Measurements from ENCODE around the gene PLEK. TPM values are rescaled to one million over a fixed set of nuclear protein-coding genes. Genes with fewer than 3 reads are reported as not detected.

PLEK gene
- total and polyA plus RNA-seq, 12 donors: 4.5 to 29.4 (median 11.7) TPM

- DNase-seq: no peak
- TF ChIP-seq CTCF (IDR thresholded peaks at IDR 0.05): no peak
- TF ChIP-seq POLR2A (IDR thresholded peaks at IDR 0.05): no peak
- Histone ChIP-seq H3K27me3 (peaks cover 4% of the 10 kb centered on the region), H3K4me3 (no peak overlapping the region), H3K27ac (no peak overlapping the region), H3K4me1 (replicated peaks in 1 of 2) (no peaks in the 10 kb centered on the region), H3K36me3 (replicated peaks in 1 of 2) (no peaks in the 10 kb centered on the region), H3K9me3 (replicated peaks in 1 of 3) (no peaks in the 10 kb centered on the region)
- intact Hi-C loops (cut with DNase I): no loop called here
- 80 to 95% (median 85%) methylated on average over 1 of the region's 1 CpG for WGBS, 4 donors
Measured at GRCh38 chr2:68336192-68336591, 28.9 kb upstream of the PLEK start.

DNA sequence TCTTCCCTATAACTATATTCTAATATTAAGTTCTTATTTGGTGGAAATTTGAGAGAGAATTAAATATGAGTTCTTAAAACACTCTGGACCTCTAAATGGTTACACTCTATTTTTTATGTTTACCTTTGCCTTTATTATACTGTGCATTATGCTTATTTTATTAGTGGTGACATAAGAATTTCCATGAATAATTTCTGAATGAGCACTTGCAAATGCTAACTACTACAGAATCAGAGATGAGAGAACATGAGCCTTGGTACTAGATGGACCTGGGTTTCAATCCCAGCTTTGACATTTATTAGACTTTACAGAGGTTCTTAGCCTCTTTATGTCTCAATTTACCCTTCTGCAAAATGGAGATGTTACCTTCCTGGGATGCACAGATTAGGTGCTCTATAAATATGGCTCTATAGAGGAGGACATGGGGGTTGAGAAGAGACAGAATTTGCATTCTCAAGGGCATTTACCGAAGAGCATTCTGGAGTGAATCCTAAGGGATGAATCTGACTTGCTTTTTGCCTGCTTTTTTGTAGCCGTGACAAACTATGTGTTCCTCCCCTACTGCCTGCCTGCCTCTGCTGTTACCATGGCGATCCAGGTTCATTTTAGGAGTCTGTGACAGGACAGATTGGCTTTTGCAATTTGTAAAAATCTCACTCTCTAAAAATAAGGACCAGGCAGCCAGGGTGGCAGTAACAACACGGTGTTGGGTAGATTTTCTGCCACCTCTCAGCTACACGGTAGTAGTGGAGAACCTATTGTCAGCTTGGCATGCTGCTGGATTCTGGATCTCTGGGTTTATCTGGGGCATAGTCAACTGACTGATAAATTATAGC lies 24.6 kb upstream of the PLEK start:
- intact Hi-C loops (cut with DNase I): no loop called here
- Histone ChIP-seq H3K4me1 (replicated peaks in 1 of 2) (no peaks in the 10 kb centered on the region), H3K36me3 (replicated peaks in 1 of 2) (no peaks in the 10 kb centered on the region), H3K9me3 (replicated peaks in 1 of 3) (no peaks in the 10 kb centered on the region), H3K4me3 (no peak overlapping the region), H3K27ac (no peak overlapping the region), H3K27me3 (peaks cover 11% of the 10 kb centered on the region)
- DNase-seq: no peak
- no peak for TF ChIP-seq CTCF (IDR thresholded peaks at IDR 0.05)
- no peak for TF ChIP-seq POLR2A (IDR thresholded peaks at IDR 0.05)
- WGBS, 4 donors: 50 to 58% (median 54%) methylated on average over 5 of the region's 5 CpGs

GRCh38 chr2:68341062-68341329 lies 24.1 kb upstream of the PLEK start:
- TF ChIP-seq POLR2A (IDR thresholded peaks at IDR 0.05) (no peak), CTCF (IDR thresholded peaks at IDR 0.05) (no peak)

GRCh38 chr2:68341583-68341982 lies 23.5 kb upstream of the PLEK start:
- H3K4me1 ChIP-seq (replicated peaks in 1 of 2): no peaks in the 10 kb centered on the region
- 56 to 69% (median 61%) methylated on average over 4 of the region's 4 CpGs for WGBS, 4 donors
- peaks cover 11% of the 10 kb centered on the region for H3K27me3 ChIP-seq
- intact Hi-C loops (cut with DNase I): no loop called here
- H3K36me3 ChIP-seq (replicated peaks in 1 of 2): no peaks in the 10 kb centered on the region
- H3K4me3 ChIP-seq: no peak overlapping the region
- TF ChIP-seq POLR2A (IDR thresholded peaks at IDR 0.05): no peak
- TF ChIP-seq CTCF (IDR thresholded peaks at IDR 0.05): no peak
- H3K27ac ChIP-seq: no peak overlapping the region
- H3K9me3 ChIP-seq (replicated peaks in 1 of 3): no peaks in the 10 kb centered on the region
- DNase-seq: no peak

More at GRCh38 chr2:68341062-68341329, 24.1 kb upstream of the PLEK start:
- WGBS, 4 donors: 88 to 95% (median 93%) methylated on average over 3 of the region's 3 CpGs
- DNase-seq: no peak
- Histone ChIP-seq H3K4me3 (no peak overlapping the region), H3K4me1 (replicated peaks in 1 of 2) (no peaks in the 10 kb centered on the region), H3K27me3 (peaks cover 11% of the 10 kb centered on the region), H3K36me3 (replicated peaks in 1 of 2) (no peaks in the 10 kb centered on the region), H3K27ac (no peak overlapping the region), H3K9me3 (replicated peaks in 1 of 3) (no peaks in the 10 kb centered on the region)
- intact Hi-C loops (cut with DNase I): no loop called here

Measured in adrenal gland (tissue), 12 donors.